HCT116 (cell line): Measurements from ENCODE around the gene CHST3.

Source experiments
- CBX3 ChIP-seq: IDR thresholded peaks from 2 replicates; pipeline ENCODE4 v1.6.1; 2012; ENCODE audit warnings: low read depth
- CEBPB ChIP-seq: IDR thresholded peaks from 2 replicates; pipeline ENCODE4 v1.6.1; 2012; ENCODE audit warnings: low read depth
- EZH2 ChIP-seq: fragments of 200-600 bp; sonication (generic); IDR thresholded peaks from 2 replicates; pipeline ENCODE4 v1.6.1; 2017; ENCODE audit warnings: antibody characterized with exemption, mixed run types
- JUND ChIP-seq: IDR thresholded peaks from 2 replicates; pipeline ENCODE4 v1.6.1; 2012
- POLR2A ChIP-seq: IDR thresholded peaks from 2 replicates; pipeline ENCODE4 v1.7.0; 2011; ENCODE audit warnings: borderline replicate concordance; ENCODE audit not compliant: insufficient read depth, insufficient read length; ENCODE audit errors: extremely low read depth
- POLR2AphosphoS5 ChIP-seq: IDR thresholded peaks from 2 replicates; pipeline ENCODE4 v1.6.1; 2011; ENCODE audit warnings: mild to moderate bottlenecking, low read depth, low read length, moderate library complexity
- RAD21 ChIP-seq: IDR thresholded peaks from 2 replicates; pipeline ENCODE4 v1.6.1; 2012; ENCODE audit warnings: low read depth, mild to moderate bottlenecking
- SIN3A ChIP-seq: IDR thresholded peaks from 2 replicates; pipeline ENCODE4 v1.6.1; 2012; ENCODE audit warnings: low read depth
- YY1 ChIP-seq: IDR thresholded peaks from 2 replicates; pipeline ENCODE4 v1.6.1; 2011; ENCODE audit warnings: low read length, low read depth, moderate library complexity, mild to moderate bottlenecking; ENCODE audit not compliant: insufficient replicate concordance; ENCODE audit errors: extremely low read depth
- ZFX ChIP-seq: fragments of 450-650 bp; IDR thresholded peaks from 2 replicates; pipeline ENCODE4 v1.6.1; 2017
- ZNF274 ChIP-seq: fragments of 200-500 bp; sonication (Bioruptor generic); IDR thresholded peaks from 2 replicates; pipeline ENCODE4 v1.6.1; 2014; ENCODE audit warnings: mild to moderate bottlenecking, low read depth, low read length, inconsistent platforms
- TF ChIP-seq, protein P1 (sequence below), 3 experiments: fragments of 200-600 bp in 1 of 3; sonication (generic) in 1 of 3; IDR thresholded peaks in 2 of 3; conservative IDR thresholded peaks in 1 of 3; 2 replicates each; pipeline ENCODE4 v1.5.1; 2012 to 2017; ENCODE audit warnings: low read depth in 2 of 3, low read length in 2 of 3, antibody characterized with exemption in 1 of 3, borderline replicate concordance in 1 of 3, control low read depth in 1 of 3, mild to moderate bottlenecking in 1 of 3, mixed read lengths in 1 of 3, mixed run types in 1 of 3, moderate library complexity in 1 of 3; ENCODE audit not compliant: insufficient read depth in 1 of 3
- TF ChIP-seq, protein P2 (sequence below): IDR thresholded peaks from 2 replicates; pipeline ENCODE4 v1.6.1; 2012; ENCODE audit warnings: low read depth

DNA sequence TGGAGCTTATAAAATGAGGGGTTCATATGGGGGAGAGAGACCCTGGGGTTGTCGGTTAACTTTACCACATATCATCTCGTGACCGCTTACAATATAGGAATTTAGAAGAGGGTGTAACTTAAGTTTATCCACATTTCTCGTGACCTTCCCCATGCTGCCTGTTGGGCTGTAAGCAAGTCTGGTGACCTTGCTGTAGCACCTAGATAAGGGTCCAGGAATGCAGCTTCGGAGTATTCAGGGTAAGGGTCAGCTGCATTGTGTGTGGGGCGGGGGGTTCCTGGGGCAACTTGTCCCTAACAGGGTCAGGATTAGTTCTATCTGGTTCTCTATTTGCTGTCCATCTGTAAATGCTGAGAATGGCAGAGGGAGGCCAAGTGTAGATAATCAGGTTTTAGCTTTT lies 1.3 kb upstream of the CHST3 start:
- TF ChIP-seq POLR2A: no peak
- TF ChIP-seq YY1: no peak
- TF ChIP-seq, protein P1, sequence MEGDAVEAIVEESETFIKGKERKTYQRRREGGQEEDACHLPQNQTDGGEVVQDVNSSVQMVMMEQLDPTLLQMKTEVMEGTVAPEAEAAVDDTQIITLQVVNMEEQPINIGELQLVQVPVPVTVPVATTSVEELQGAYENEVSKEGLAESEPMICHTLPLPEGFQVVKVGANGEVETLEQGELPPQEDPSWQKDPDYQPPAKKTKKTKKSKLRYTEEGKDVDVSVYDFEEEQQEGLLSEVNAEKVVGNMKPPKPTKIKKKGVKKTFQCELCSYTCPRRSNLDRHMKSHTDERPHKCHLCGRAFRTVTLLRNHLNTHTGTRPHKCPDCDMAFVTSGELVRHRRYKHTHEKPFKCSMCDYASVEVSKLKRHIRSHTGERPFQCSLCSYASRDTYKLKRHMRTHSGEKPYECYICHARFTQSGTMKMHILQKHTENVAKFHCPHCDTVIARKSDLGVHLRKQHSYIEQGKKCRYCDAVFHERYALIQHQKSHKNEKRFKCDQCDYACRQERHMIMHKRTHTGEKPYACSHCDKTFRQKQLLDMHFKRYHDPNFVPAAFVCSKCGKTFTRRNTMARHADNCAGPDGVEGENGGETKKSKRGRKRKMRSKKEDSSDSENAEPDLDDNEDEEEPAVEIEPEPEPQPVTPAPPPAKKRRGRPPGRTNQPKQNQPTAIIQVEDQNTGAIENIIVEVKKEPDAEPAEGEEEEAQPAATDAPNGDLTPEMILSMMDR (IDR thresholded peaks at IDR 0.05 in 2 of 3, conservative IDR thresholded peaks at IDR 0.05 in 1 of 3; ENCODE audit: borderline replicate concordance in 1 of 3, insufficient read depth in 1 of 3, low read depth in 2 of 3, low read length in 2 of 3): no peak
- no peak for TF ChIP-seq RAD21
- no peak for TF ChIP-seq ZNF274
- TF ChIP-seq JUND: no peak
- no peak for TF ChIP-seq EZH2
- TF ChIP-seq CBX3: no peak
- no peak for TF ChIP-seq SIN3A
- no peak for TF ChIP-seq ZFX
- no peak for TF ChIP-seq CEBPB
- TF ChIP-seq, protein P2, sequence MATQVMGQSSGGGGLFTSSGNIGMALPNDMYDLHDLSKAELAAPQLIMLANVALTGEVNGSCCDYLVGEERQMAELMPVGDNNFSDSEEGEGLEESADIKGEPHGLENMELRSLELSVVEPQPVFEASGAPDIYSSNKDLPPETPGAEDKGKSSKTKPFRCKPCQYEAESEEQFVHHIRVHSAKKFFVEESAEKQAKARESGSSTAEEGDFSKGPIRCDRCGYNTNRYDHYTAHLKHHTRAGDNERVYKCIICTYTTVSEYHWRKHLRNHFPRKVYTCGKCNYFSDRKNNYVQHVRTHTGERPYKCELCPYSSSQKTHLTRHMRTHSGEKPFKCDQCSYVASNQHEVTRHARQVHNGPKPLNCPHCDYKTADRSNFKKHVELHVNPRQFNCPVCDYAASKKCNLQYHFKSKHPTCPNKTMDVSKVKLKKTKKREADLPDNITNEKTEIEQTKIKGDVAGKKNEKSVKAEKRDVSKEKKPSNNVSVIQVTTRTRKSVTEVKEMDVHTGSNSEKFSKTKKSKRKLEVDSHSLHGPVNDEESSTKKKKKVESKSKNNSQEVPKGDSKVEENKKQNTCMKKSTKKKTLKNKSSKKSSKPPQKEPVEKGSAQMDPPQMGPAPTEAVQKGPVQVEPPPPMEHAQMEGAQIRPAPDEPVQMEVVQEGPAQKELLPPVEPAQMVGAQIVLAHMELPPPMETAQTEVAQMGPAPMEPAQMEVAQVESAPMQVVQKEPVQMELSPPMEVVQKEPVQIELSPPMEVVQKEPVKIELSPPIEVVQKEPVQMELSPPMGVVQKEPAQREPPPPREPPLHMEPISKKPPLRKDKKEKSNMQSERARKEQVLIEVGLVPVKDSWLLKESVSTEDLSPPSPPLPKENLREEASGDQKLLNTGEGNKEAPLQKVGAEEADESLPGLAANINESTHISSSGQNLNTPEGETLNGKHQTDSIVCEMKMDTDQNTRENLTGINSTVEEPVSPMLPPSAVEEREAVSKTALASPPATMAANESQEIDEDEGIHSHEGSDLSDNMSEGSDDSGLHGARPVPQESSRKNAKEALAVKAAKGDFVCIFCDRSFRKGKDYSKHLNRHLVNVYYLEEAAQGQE: no peak
- no peak for TF ChIP-seq POLR2AphosphoS5
